ENCODE results near the gene PDHA1.

DNA sequence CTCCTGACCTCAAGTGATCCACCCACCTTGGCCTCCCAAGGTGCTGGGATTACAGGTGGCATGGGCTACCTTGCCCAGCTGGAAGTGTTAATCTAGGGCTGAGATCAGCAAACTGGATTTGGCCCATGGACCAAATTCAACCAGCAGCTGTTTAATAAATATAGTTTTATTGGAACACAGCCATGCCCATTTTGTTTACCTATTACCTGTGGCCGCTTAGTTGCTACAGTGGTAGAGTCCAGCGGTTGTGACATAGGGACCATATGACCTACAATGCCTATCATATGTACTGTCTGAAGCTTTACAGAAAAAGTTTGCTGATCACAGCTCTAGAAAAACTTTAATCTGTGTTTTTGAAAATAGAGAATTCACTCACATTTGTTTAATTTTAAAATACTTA is 17.2 kb upstream of the PDHA1 start:
- TF ChIP-seq CTCF (IDR thresholded peaks at IDR 0.05; ENCODE audit: low read depth, low read length, poor library complexity, severe bottlenecking) (no peak), EZH2phosphoT487 (IDR thresholded peaks at IDR 0.05; ENCODE audit: borderline replicate concordance, low read length) (no peak)
